ENCODE data around the gene D2HGDH. TPM values are rescaled to one million over a fixed set of nuclear protein-coding genes. Genes with fewer than 3 reads are reported as not detected.
"Not testable (repeated sequence)": the region's sequence is repeated elsewhere in the genome, so short reads cannot be mapped to it uniquely, and the experiment has no call there.

The D2HGDH gene
- total and polyA plus RNA-seq, 2 donors = 6.4 to 51.0 TPM

- Histone ChIP-seq H3K27ac (ENCODE audit: low read depth in 1 of 2, low read length in 1 of 2) (no peak overlapping the region), H3K27me3 (ENCODE audit: control insufficient read depth in 2 of 2, insufficient read depth in 1 of 2, low read length in 1 of 2) (peaks cover 0 to 18% of the 10 kb centered on the region in 2 donors), H3K4me1 (ENCODE audit: control insufficient read depth in 2 of 2, insufficient read depth in 2 of 2, low read length in 2 of 2) (peaks cover 6 to 18% of the 10 kb centered on the region in 2 donors), H3K4me3 (ENCODE audit: low read length in 2 of 2) (no peak overlapping the region), H3K36me3 (ENCODE audit: control insufficient read depth in 2 of 2, insufficient read depth in 2 of 2, low read length in 1 of 2) (no peaks in the 10 kb centered on the region), H3K9me3 (ENCODE audit: control insufficient read depth in 2 of 2, insufficient read depth in 1 of 2, low read length in 1 of 2) (no peaks in the 10 kb centered on the region)
- 98% methylated on average over 21 of the region's 21 CpGs for WGBS
- no peak for DNase-seq (ENCODE audit: low read depth in 6 of 9, low spot score in 9 of 9)
These were observed 64.4 kb downstream of the D2HGDH start for GRCh38 chr2:241798631-241799521.

- peaks cover 0 to 3% of the 10 kb centered on the region in 2 donors for H3K9me3 ChIP-seq (ENCODE audit: control insufficient read depth in 2 of 2, insufficient read depth in 1 of 2, low read length in 1 of 2)
- H3K27ac ChIP-seq (ENCODE audit: low read depth in 1 of 2, low read length in 1 of 2) = no peak overlapping the region
- peaks cover 14 to 26% of the 10 kb centered on the region in 2 donors for H3K4me1 ChIP-seq (ENCODE audit: control insufficient read depth in 2 of 2, insufficient read depth in 2 of 2, low read length in 2 of 2)
- no peak for DNase-seq (ENCODE audit: low read depth in 6 of 9, low spot score in 9 of 9)
- H3K27me3 ChIP-seq (ENCODE audit: control insufficient read depth in 2 of 2, insufficient read depth in 1 of 2, low read length in 1 of 2) = peaks cover 2 to 26% of the 10 kb centered on the region in 2 donors
- no peak overlapping the region for H3K4me3 ChIP-seq (ENCODE audit: low read length in 2 of 2)
- 97% methylated on average over 10 of the region's 10 CpGs for WGBS
- no peaks in the 10 kb centered on the region for H3K36me3 ChIP-seq (ENCODE audit: control insufficient read depth in 2 of 2, insufficient read depth in 2 of 2, low read length in 1 of 2)
These were observed 65.2 kb downstream of the D2HGDH start for GRCh38 chr2:241799522-241800197.

GRCh38 chr2:241800198-241800903 is 65.9 kb downstream of the D2HGDH start:
- not testable (repeated sequence) for DNase-seq (ENCODE audit: low read depth in 6 of 9, low spot score in 9 of 9); H3K9me3 ChIP-seq (ENCODE audit: control insufficient read depth in 2 of 2, insufficient read depth in 1 of 2, low read length in 1 of 2); H3K4me3 ChIP-seq (ENCODE audit: low read length in 2 of 2); H3K36me3 ChIP-seq (ENCODE audit: control insufficient read depth in 2 of 2, insufficient read depth in 2 of 2, low read length in 1 of 2); H3K27ac ChIP-seq (ENCODE audit: low read depth in 1 of 2, low read length in 1 of 2)
- Histone ChIP-seq H3K27me3 (ENCODE audit: control insufficient read depth in 2 of 2, insufficient read depth in 1 of 2, low read length in 1 of 2) (peaks cover 2 to 29% of the 10 kb centered on the region in 2 donors), H3K4me1 (ENCODE audit: control insufficient read depth in 2 of 2, insufficient read depth in 2 of 2, low read length in 2 of 2) (peaks cover 16 to 29% of the 10 kb centered on the region in 2 donors)
- WGBS = 92% methylated on average over 35 of the region's 35 CpGs

- Histone ChIP-seq H3K36me3 (ENCODE audit: control insufficient read depth in 2 of 2, insufficient read depth in 2 of 2, low read length in 1 of 2) (no peaks in the 10 kb centered on the region), H3K27ac (ENCODE audit: low read depth in 1 of 2, low read length in 1 of 2) (no peak overlapping the region), H3K9me3 (ENCODE audit: control insufficient read depth in 2 of 2, insufficient read depth in 1 of 2, low read length in 1 of 2) (peaks cover 0 to 3% of the 10 kb centered on the region in 2 donors), H3K27me3 (ENCODE audit: control insufficient read depth in 2 of 2, insufficient read depth in 1 of 2, low read length in 1 of 2) (peaks cover 2 to 29% of the 10 kb centered on the region in 2 donors), H3K4me1 (ENCODE audit: control insufficient read depth in 2 of 2, insufficient read depth in 2 of 2, low read length in 2 of 2) (peaks cover 16 to 29% of the 10 kb centered on the region in 2 donors), H3K4me3 (ENCODE audit: low read length in 2 of 2) (no peak overlapping the region)
- no peak for DNase-seq (ENCODE audit: low read depth in 6 of 9, low spot score in 9 of 9)
- 93% methylated on average over 44 of the region's 44 CpGs for WGBS
These were observed 67.4 kb downstream of the D2HGDH start for GRCh38 chr2:241801611-241802420.

- 72% methylated on average over 32 of the region's 32 CpGs for WGBS
- peaks cover 2 to 29% of the 10 kb centered on the region in 2 donors for H3K27me3 ChIP-seq (ENCODE audit: control insufficient read depth in 2 of 2, insufficient read depth in 1 of 2, low read length in 1 of 2)
- H3K9me3 ChIP-seq (ENCODE audit: control insufficient read depth in 2 of 2, insufficient read depth in 1 of 2, low read length in 1 of 2) = peaks cover 0 to 3% of the 10 kb centered on the region in 2 donors
- H3K27ac ChIP-seq (ENCODE audit: low read depth in 1 of 2, low read length in 1 of 2) = no peak overlapping the region
- H3K36me3 ChIP-seq (ENCODE audit: control insufficient read depth in 2 of 2, insufficient read depth in 2 of 2, low read length in 1 of 2) = no peaks in the 10 kb centered on the region
- no peak overlapping the region for H3K4me3 ChIP-seq (ENCODE audit: low read length in 2 of 2)
- peaks cover 16 to 29% of the 10 kb centered on the region in 2 donors for H3K4me1 ChIP-seq (ENCODE audit: control insufficient read depth in 2 of 2, insufficient read depth in 2 of 2, low read length in 2 of 2)
- DNase-seq (ENCODE audit: low read depth in 6 of 9, low spot score in 9 of 9) = no peak
These were observed 68.2 kb downstream of the D2HGDH start for GRCh38 chr2:241802421-241803318.

- H3K4me1 ChIP-seq (ENCODE audit: control insufficient read depth in 2 of 2, insufficient read depth in 2 of 2, low read length in 2 of 2) = peaks cover 16 to 25% of the 10 kb centered on the region in 2 donors
- WGBS = 3% methylated on average over 109 of the region's 109 CpGs
- peak overlapping the region; percentile 35 to 63 for H3K4me3 ChIP-seq (ENCODE audit: low read length in 2 of 2)
- H3K27ac ChIP-seq (ENCODE audit: low read depth in 1 of 2, low read length in 1 of 2) = peak overlapping the region in 1 of 2 donors; percentile 52
- peaks cover 0 to 3% of the 10 kb centered on the region in 2 donors for H3K9me3 ChIP-seq (ENCODE audit: control insufficient read depth in 2 of 2, insufficient read depth in 1 of 2, low read length in 1 of 2)
- peak in 8 of 9 donors; percentile 44 to 87 (median 69) for DNase-seq (ENCODE audit: low read depth in 6 of 9, low spot score in 9 of 9)
- H3K36me3 ChIP-seq (ENCODE audit: control insufficient read depth in 2 of 2, insufficient read depth in 2 of 2, low read length in 1 of 2) = no peaks in the 10 kb centered on the region
- peaks cover 2 to 29% of the 10 kb centered on the region in 2 donors for H3K27me3 ChIP-seq (ENCODE audit: control insufficient read depth in 2 of 2, insufficient read depth in 1 of 2, low read length in 1 of 2)
These were observed 69.2 kb downstream of the D2HGDH start for GRCh38 chr2:241803387-241804325.
